H9 (cell line): ENCODE measurements around the gene LARP4. TPM values are rescaled to one million over a fixed set of nuclear protein-coding genes. Genes with fewer than 3 reads are reported as not detected.

ENCODE experiments used
- DNase-seq: peaks from one replicate; pipeline ENCODE4 v3.0.0-alpha.2; 2017
- H2AFZ ChIP-seq: one replicate; pipeline ENCODE4 v1.6.1; 2013; ENCODE audit warnings: mild to moderate bottlenecking, low read length, control low read depth, moderate library complexity
- H2AK5ac ChIP-seq: 2 replicates; pipeline ENCODE4 v1.6.1; 2013; ENCODE audit warnings: low read length, control low read depth, mixed read lengths; ENCODE audit not compliant: insufficient read length
- H2BK120ac ChIP-seq: one replicate; pipeline ENCODE4 v1.6.1; 2013; ENCODE audit warnings: low read depth, mild to moderate bottlenecking, low read length, control low read depth, inconsistent platforms; ENCODE audit not compliant: poor library complexity, severe bottlenecking
- H2BK12ac ChIP-seq: 2 replicates; pipeline ENCODE4 v1.6.1; 2013; ENCODE audit warnings: low read length, control low read depth, mixed read lengths, low read depth; ENCODE audit not compliant: insufficient read length
- H2BK15ac ChIP-seq: 2 replicates; pipeline ENCODE4 v1.6.1; 2013; ENCODE audit warnings: low read depth, low read length, control low read depth
- H2BK20ac ChIP-seq: one replicate; pipeline ENCODE4 v1.6.1; 2013; ENCODE audit warnings: low read depth, mild to moderate bottlenecking, low read length, control low read depth, inconsistent platforms; ENCODE audit not compliant: poor library complexity, severe bottlenecking
- H2BK5ac ChIP-seq: 2 replicates; pipeline ENCODE4 v1.6.1; 2013; ENCODE audit warnings: low read length, control low read depth, mixed read lengths; ENCODE audit not compliant: insufficient read length
- H3K14ac ChIP-seq: 2 replicates; pipeline ENCODE4 v1.6.1; 2013; ENCODE audit warnings: low read length, control low read depth; ENCODE audit not compliant: insufficient read depth
- H3K18ac ChIP-seq: 2 replicates; pipeline ENCODE4 v1.6.1; 2013; ENCODE audit warnings: low read depth, mild to moderate bottlenecking, mixed read lengths, low read length, control low read depth; ENCODE audit not compliant: insufficient read length
- H3K23ac ChIP-seq: 2 replicates; pipeline ENCODE4 v1.6.1; 2013; ENCODE audit warnings: low read length, control low read depth, mixed read lengths, low read depth; ENCODE audit not compliant: insufficient read length
- H3K23me2 ChIP-seq: 2 replicates; pipeline ENCODE4 v1.6.1; 2013; ENCODE audit warnings: low read depth, mild to moderate bottlenecking, mixed read lengths, low read length, control low read depth; ENCODE audit not compliant: insufficient read length, poor library complexity, severe bottlenecking
- H3K27ac ChIP-seq: 2 replicates; pipeline ENCODE4 v1.5.1; 2013; ENCODE audit warnings: low read length, control low read depth, mixed read lengths, low read depth; ENCODE audit not compliant: insufficient read length
- H3K27me3 ChIP-seq: 2 replicates; pipeline ENCODE4 v1.6.1; 2013; ENCODE audit warnings: low read length, control low read depth, inconsistent platforms; ENCODE audit not compliant: insufficient read depth
- H3K4ac ChIP-seq: 2 replicates; pipeline ENCODE4 v1.6.1; 2013; ENCODE audit warnings: low read depth, mild to moderate bottlenecking, control low read depth, inconsistent platforms, low read length, moderate library complexity
- H3K4me1 ChIP-seq: 2 replicates; pipeline ENCODE4 v1.6.1; 2013; ENCODE audit warnings: low read length, control low read depth, inconsistent platforms; ENCODE audit not compliant: insufficient read depth
- H3K4me2 ChIP-seq: 2 replicates; pipeline ENCODE4 v1.6.1; 2013; ENCODE audit warnings: low read length, control low read depth, mixed read lengths; ENCODE audit not compliant: insufficient read length, insufficient read depth
- H3K56ac ChIP-seq: 2 replicates; pipeline ENCODE4 v1.6.1; 2013; ENCODE audit warnings: low read depth, mild to moderate bottlenecking, mixed read lengths, low read length, control low read depth; ENCODE audit not compliant: insufficient read length
- H3K79me1 ChIP-seq: 2 replicates; pipeline ENCODE4 v1.6.1; 2013; ENCODE audit warnings: low read depth, mild to moderate bottlenecking, moderate library complexity, low read length, control low read depth, inconsistent platforms; ENCODE audit not compliant: insufficient read depth, poor library complexity, severe bottlenecking
- H3K79me2 ChIP-seq: 2 replicates; pipeline ENCODE4 v1.6.1; 2013; ENCODE audit warnings: low read length, control low read depth, inconsistent platforms; ENCODE audit not compliant: insufficient read depth
- H3K9ac ChIP-seq: 2 replicates; pipeline ENCODE4 v1.6.1; 2013; ENCODE audit warnings: low read length, control low read depth, mixed read lengths; ENCODE audit not compliant: insufficient read length; ENCODE audit errors: extremely low read depth
- H3K9me3 ChIP-seq: one replicate; pipeline ENCODE4 v1.6.1; 2013; ENCODE audit warnings: low read depth, low read length, inconsistent platforms; ENCODE audit not compliant: control insufficient read depth
- H3T11ph ChIP-seq: one replicate; pipeline ENCODE4 v1.6.1; 2013; ENCODE audit warnings: mild to moderate bottlenecking, low read length, control low read depth, inconsistent platforms
- H4K20me1 ChIP-seq: one replicate; pipeline ENCODE4 v1.6.1; 2013; ENCODE audit not compliant: control insufficient read depth, insufficient read length, insufficient read depth
- H4K5ac ChIP-seq: 2 replicates; pipeline ENCODE4 v1.6.1; 2013; ENCODE audit warnings: low read depth, mild to moderate bottlenecking, mixed read lengths, low read length, control low read depth; ENCODE audit not compliant: insufficient read length
- H4K8ac ChIP-seq: replicated peaks from 2 replicates; pipeline ENCODE4 v1.6.1; 2013; ENCODE audit warnings: low read length, control low read depth, mixed read lengths, low read depth; ENCODE audit not compliant: insufficient read length
- H4K91ac ChIP-seq: 2 replicates; pipeline ENCODE4 v1.6.1; 2013; ENCODE audit warnings: low read depth, mild to moderate bottlenecking, moderate library complexity, mixed read lengths, low read length, control low read depth; ENCODE audit not compliant: insufficient read length
- H3K27ac Mint-ChIP-seq, 3 experiments: 2 replicates in 2 of 3; 3 replicates in 1 of 3; pipeline ENCODE4 v1.8.0; 2020 to 2021; ENCODE audit warnings: mixed read lengths in 3 of 3, mild to moderate bottlenecking in 1 of 3, moderate library complexity in 1 of 3
- H3K27me3 Mint-ChIP-seq: 2 replicates; pipeline ENCODE4 v1.8.0; 2021; ENCODE audit warnings: low read depth, mild to moderate bottlenecking, moderate library complexity, mixed read lengths
- H3K36me3 Mint-ChIP-seq, 3 experiments: 2 replicates in 2 of 3; 3 replicates in 1 of 3; pipeline ENCODE4 v1.8.0; 2020 to 2021; ENCODE audit warnings: low read depth in 3 of 3, mixed read lengths in 3 of 3; ENCODE audit not compliant: insufficient read depth in 1 of 3
- H3K4me1 Mint-ChIP-seq, 2 experiments: 2 replicates each; pipeline ENCODE4 v1.8.0; 2020; ENCODE audit warnings: mixed read lengths in 2 of 2
- H3K4me3 Mint-ChIP-seq, 2 experiments: 2 replicates in 1 of 2; 3 replicates in 1 of 2; pipeline ENCODE4 v1.8.0; 2020 to 2021; ENCODE audit warnings: mild to moderate bottlenecking in 2 of 2, mixed read lengths in 2 of 2, moderate library complexity in 1 of 2
- H3K9me3 Mint-ChIP-seq, 2 experiments: 2 replicates in 1 of 2; 3 replicates in 1 of 2; pipeline ENCODE4 v1.8.0; 2020; ENCODE audit warnings: mild to moderate bottlenecking in 2 of 2, mixed read lengths in 2 of 2, moderate library complexity in 1 of 2
- WGBS: extraction: QIAGEN DNeasy Blood & Tissue Kit; methylation state at CpG from one replicate; pipeline ENCODE4 v1.1.7; 2013; ENCODE audit warnings: missing lambda C conversion rate, low lambda C conversion rate, mixed read lengths; ENCODE audit not compliant: insufficient read length; ENCODE audit errors: extremely low coverage; 5-methylcytosine and 5-hydroxymethylcytosine counted together
- total RNA-seq: library from RNA; stranded (reverse); gene quantifications from 2 replicates; pipeline ENCODE4 v1.2.1, GENCODE V29; 2021
- TF ChIP-seq, protein P1 (sequence below): fragments of 200-600 bp; sonication (generic); conservative IDR thresholded peaks from 3 replicates; pipeline ENCODE4 v1.8.0; 2021; ENCODE audit warnings: antibody characterized with exemption, mild to moderate bottlenecking

The LARP4 gene
- total RNA-seq, 1 experiment from 2014 or later, result 82.3 TPM

GRCh38 chr12:50529345-50529744, 128.7 kb downstream of the LARP4 start:
- WGBS, result no CpG with 5 or more reads among the region's 3 CpGs
- no peaks in the 10 kb centered on the region for H3K9me3 ChIP-seq
- Mint-ChIP-seq H3K9me3 (no peaks in the 10 kb centered on the region), H3K36me3 (0 out of 7 replicates have a peak, but pooled peaks cover 0 to 1% (median 0%) of the 10 kb centered on the region in 3 experiments), H3K4me3 (no peak overlapping the region), H3K27ac (no peak overlapping the region), H3K27me3 (no peaks in the 10 kb centered on the region), H3K4me1 (peaks cover 15 to 22% of the 10 kb centered on the region in 2 experiments)
- H2AFZ ChIP-seq, result no peak overlapping the region
- H2AK5ac ChIP-seq, result no peak overlapping the region
- no peak overlapping the region for H3K27ac ChIP-seq
- H3K56ac ChIP-seq, result no peak overlapping the region
- no peak overlapping the region for H3K4ac ChIP-seq
- no peaks in the 10 kb centered on the region for H3K27me3 ChIP-seq
- H3K9ac ChIP-seq, result no peak overlapping the region
- H4K5ac ChIP-seq, result no peak overlapping the region
- peaks cover 2% of the 10 kb centered on the region for H3K79me1 ChIP-seq
- no peak overlapping the region for H4K91ac ChIP-seq
- no peak overlapping the region for H2BK5ac ChIP-seq
- H2BK120ac ChIP-seq, result no peak overlapping the region
- H3K23ac ChIP-seq, result no peak overlapping the region
- TF ChIP-seq, protein P1, sequence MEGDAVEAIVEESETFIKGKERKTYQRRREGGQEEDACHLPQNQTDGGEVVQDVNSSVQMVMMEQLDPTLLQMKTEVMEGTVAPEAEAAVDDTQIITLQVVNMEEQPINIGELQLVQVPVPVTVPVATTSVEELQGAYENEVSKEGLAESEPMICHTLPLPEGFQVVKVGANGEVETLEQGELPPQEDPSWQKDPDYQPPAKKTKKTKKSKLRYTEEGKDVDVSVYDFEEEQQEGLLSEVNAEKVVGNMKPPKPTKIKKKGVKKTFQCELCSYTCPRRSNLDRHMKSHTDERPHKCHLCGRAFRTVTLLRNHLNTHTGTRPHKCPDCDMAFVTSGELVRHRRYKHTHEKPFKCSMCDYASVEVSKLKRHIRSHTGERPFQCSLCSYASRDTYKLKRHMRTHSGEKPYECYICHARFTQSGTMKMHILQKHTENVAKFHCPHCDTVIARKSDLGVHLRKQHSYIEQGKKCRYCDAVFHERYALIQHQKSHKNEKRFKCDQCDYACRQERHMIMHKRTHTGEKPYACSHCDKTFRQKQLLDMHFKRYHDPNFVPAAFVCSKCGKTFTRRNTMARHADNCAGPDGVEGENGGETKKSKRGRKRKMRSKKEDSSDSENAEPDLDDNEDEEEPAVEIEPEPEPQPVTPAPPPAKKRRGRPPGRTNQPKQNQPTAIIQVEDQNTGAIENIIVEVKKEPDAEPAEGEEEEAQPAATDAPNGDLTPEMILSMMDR, result no peak
- H3K18ac ChIP-seq, result no peak overlapping the region
- DNase-seq, result no peak
- H3T11ph ChIP-seq, result no peak overlapping the region
- H3K79me2 ChIP-seq, result peaks cover 5% of the 10 kb centered on the region; the same call in 1 of the 2 replicates
- no peak overlapping the region for H2BK15ac ChIP-seq
- H3K23me2 ChIP-seq, result no peaks in the 10 kb centered on the region
- H4K20me1 ChIP-seq, result no peaks in the 10 kb centered on the region
- H3K4me1 ChIP-seq, result no peaks in the 10 kb centered on the region; the same call in 1 of the 2 replicates
- H2BK20ac ChIP-seq, result no peak overlapping the region
- H3K14ac ChIP-seq, result no peak overlapping the region
- no peak overlapping the region for H3K4me2 ChIP-seq
- no peak overlapping the region for H2BK12ac ChIP-seq
- no peak overlapping the region for H4K8ac ChIP-seq

Other genes starting within 250 kb of the LARP4 start
- 62.5 and 68.8 TPM in 2 replicates for gene CERS5, start 233.5 kb upstream of the LARP4 start, total RNA-seq
- 40.8 and 42.1 TPM in 2 replicates for gene LIMA1, start 117.4 kb upstream of the LARP4 start, total RNA-seq
- gene FAM186A, start 4.3 kb upstream of the LARP4 start, total RNA-seq, result not detected in 2 replicates
- 20.0 and 21.6 TPM in 2 replicates for gene DIP2B, start 104.1 kb downstream of the LARP4 start, total RNA-seq